Activated naive CD8-positive, alpha-beta T cell treated with anti-CD3 and anti-CD28 coated beads, Interleukin-2, amount 50 U/mL, for 16 hours (primary cell): ENCODE data around the gene SLC28A1.
"Not testable (repeated sequence)": the region's sequence is repeated elsewhere in the genome, so short reads cannot be mapped to it uniquely, and the experiment has no call there.

ENCODE experiments used
- DNase-seq: peaks from one replicate; pipeline ENCODE4 v3.0.0-alpha.2; 2020; ENCODE audit warnings: low read depth, low spot score

The SLC28A1 gene

GRCh38 chr15:84883916-84884781 lies at the start of gene SLC28A1:
SLC28A1 (plus strand) TSS chr15:84884662; CDS start chr15:84887761, 3,099 bp downstream.
- no peak for DNase-seq

- no peak for DNase-seq
Observed at GRCh38 chr15:84834969-84835368, 49.5 kb upstream of the SLC28A1 start.

DNA sequence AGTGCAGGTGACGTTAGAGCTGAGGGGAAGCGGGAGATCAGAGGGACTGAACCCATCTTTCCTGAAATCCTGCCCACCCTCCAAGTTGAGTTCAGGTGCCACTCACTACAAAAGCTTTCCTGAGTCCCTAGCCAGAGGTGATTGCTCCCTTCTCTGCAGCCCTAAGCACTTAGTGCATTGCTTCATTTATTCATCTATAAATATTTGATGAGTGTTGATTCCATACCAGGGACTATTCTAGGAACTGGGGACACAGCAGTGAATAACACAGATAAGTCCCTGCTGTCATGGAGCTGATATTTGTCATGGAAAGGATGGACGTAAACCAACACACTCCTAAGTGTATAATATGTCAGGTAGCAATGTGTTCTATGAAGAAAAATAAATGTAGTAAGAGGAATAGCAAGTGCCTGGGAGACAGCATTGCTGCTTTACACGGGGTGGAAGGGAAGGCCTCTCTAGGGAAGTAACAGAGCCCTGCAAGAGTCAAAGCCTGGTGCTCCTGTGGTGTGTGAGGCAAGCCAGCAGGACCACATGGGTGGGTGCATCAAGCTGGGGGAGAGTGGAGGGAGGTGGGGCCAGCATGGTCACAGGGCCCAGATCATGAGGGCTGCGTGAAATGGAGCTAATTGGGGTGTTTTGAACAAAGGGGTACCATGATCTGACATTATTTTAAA lies 48.7 kb upstream of the SLC28A1 start:
- no peak for DNase-seq

GRCh38 chr15:84836844-84837243 lies 47.6 kb upstream of the SLC28A1 start:
- no peak for DNase-seq

DNA sequence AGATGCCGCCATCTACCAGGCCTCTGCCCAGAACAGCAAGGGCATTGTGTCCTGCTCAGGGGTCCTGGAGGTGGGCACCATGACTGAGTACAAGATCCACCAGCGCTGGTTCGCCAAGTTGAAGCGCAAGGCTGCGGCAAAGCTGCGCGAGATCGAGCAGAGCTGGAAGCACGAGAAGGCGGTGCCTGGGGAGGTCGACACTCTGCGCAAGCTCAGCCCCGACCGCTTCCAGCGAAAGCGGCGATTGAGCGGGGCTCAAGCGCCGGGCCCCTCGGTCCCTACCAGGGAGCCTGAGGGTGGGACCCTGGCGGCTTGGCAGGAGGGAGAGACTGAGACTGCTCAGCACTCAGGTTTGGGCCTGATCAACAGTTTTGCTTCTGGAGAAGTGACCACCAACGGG lies 44.7 kb upstream of the SLC28A1 start:
- DNase-seq, result no peak

DNA sequence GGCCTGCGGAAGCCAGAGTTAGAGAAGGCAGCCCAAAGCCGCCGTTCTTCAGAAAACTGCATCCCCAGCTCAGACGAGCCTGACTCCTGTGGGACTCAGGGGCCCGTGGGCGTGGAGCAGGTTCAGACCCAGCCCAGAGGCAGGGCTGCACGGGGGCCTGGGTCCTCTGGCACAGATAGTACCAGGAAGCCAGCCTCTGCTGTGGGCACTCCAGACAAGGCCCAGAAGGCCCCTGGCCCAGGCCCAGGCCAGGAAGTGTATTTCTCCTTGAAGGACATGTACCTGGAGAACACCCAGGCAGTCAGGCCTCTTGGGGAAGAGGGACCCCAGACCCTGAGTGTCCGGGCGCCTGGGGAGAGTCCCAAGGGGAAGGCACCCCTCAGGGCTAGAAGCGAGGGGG lies 44.2 kb upstream of the SLC28A1 start:
- DNase-seq, result no peak

DNA sequence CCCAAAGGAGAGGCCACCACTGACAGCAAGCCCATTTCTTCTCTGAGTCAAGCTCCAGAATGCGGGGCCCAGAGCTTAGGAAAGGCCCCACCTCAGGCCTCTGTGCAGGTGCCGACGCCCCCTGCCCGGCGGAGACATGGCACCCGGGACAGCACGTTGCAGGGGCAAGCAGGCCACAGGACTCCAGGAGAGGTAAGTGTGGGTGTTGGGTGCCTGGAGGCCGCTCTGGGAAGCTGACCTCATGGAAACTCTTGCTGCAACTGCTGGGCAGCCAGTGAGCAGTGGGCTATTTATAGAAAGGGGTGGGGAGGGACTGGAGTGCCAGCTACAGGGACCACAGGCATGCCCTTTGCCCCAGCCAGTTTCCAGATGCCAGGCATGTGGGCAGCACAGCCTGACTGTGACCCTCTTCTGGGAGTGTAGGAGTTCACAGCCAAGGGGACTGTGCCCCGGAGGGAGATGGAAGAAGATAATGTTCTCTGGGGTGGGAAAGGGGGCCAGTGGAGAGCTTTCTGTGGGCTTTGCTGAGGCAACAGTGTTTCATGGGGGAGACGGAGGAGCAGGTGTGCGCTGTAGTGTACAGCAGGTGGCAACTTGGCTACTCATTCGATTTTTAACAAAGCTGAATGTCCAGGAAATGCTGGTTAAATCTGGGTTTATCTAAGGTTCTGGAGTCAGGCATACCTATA lies 43.6 kb upstream of the SLC28A1 start:
- no peak for DNase-seq

DNA sequence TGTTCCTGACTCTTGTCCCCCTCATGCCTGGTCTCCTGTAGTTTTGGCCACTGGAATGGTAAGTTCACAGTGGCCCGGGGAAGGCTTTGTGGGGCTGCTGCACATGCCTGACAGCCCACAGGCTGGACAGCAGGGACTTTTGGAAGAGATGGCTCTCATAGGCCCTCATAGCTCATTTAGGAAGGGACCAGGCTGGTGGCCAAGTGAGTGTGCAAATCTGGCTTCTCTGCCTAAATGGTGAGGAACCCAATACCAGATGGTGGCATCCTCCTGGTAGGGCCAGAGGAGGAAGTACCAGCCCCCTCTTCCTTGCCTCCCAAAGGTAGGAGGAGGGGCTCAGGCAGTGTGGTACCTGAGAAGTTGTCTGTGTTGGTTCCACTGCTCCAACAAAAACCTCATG lies 41.7 kb upstream of the SLC28A1 start:
- DNase-seq, result no peak

DNA sequence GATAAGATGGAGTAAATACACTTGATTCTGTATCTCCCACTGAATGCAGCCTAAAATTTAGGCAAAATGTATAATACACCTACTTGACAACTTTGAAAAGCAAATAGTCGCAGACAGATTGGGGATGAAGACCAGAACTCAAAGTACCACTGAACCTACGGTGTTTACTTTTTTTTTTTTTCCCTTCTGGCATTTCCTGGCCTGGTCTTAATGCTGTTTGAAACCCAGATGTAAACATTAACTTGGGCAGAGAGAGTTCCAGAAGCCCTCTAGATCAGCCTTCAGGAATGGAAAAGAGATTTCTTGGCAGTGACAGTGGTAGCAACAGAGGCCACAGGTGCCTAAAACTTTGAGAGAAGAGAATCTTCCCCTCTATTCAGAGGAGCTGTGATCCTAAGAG lies 39.5 kb upstream of the SLC28A1 start:
- no peak for DNase-seq

GRCh38 chr15:84845631-84846030 lies 38.8 kb upstream of the SLC28A1 start:
- not testable (repeated sequence) for DNase-seq

- no peak for DNase-seq
Observed at GRCh38 chr15:84846269-84846668, 38.2 kb upstream of the SLC28A1 start.

DNA sequence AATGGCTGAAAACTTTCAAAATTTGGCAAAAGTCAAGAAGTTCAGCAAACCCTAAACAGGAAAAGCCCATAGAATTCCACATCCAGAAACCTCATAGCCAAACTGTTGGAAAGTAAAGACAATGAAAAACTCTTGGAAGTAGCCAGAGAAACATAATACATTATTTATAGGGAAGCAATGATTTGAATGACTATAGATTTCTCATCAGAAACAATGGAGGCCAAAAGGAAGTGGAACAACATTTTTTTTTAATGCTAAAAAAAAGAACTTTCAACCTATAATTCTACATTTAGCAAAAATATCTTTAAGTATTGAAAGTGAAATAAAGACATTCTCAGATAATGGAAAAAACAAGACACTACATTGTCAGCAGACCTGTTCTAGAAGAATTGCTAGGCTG lies 37.1 kb upstream of the SLC28A1 start:
- DNase-seq, result no peak

- no peak for DNase-seq
Observed at GRCh38 chr15:84852212-84852611, 32.2 kb upstream of the SLC28A1 start.

DNA sequence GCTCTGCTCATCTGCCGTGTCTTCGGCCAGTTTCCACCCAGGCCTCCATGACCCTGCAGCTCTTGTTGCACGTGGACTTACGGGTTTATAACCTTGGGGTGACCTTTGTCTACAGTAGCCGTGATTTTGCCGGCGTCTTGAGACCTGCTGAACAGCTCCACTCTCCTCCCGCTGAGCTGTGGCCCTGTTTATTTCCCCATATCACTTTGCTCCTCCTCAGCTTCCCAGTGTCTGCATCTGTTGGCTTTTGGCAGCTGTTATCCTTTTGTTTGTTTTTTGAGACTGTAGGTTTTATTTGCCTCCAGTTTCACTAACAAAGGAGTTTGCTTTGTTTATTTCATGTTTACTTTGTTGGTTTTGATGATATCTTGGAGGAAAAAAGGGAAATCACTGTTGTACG lies 29.3 kb upstream of the SLC28A1 start:
- no peak for DNase-seq

- DNase-seq, result no peak
Observed at GRCh38 chr15:84855765-84856164, 28.7 kb upstream of the SLC28A1 start.

DNA sequence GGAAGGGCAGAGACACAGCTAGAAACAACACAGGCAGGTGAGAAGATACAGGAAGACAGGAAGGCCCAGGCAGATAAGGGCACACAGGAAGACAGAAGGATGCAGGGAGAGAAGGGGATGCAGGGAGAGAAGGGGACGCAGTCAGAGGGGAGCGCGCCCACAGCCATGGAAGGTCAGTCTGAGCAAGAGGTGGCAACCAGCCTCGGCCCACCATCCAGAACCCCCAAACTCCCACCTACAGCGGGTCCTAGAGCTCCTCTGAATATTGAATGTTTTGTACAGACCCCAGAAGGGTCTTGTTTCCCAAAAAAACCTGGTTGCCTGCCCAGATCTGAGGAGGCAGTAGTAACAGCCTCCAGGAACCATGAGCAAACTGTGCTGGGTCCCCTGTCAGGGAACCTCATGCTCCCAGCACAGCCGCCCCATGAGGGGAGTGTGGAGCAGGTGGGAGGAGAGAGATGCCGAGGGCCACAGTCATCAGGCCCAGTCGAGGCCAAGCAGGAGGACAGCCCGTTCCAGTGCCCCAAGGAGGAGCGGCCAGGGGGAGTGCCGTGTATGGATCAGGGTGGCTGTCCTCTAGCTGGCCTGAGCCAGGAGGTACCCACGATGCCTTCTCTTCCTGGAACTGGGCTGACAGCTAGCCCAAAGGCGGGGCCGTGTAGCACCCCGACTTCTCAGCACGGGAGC lies 27.6 kb upstream of the SLC28A1 start:
- no peak for DNase-seq

- DNase-seq, result no peak
Observed at GRCh38 chr15:84857418-84858004, 27.0 kb upstream of the SLC28A1 start.

DNA sequence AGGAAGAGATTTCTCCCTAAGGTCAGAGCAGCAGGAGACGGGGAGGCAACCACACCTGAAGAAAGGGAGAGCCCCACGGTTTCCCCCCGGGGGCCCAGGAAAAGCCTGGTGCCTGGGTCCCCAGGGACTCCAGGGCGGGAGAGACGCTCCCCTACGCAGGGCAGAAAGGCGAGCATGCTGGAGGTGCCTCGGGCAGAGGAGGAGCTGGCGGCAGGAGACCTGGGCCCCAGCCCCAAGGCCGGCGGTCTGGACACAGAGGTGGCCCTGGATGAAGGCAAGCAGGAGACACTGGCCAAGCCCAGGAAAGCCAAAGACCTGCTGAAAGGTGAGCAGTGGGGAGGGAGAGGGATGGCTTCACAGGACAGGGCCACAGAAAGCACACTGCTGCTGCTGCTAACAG lies 26.2 kb upstream of the SLC28A1 start:
- no peak for DNase-seq

DNA sequence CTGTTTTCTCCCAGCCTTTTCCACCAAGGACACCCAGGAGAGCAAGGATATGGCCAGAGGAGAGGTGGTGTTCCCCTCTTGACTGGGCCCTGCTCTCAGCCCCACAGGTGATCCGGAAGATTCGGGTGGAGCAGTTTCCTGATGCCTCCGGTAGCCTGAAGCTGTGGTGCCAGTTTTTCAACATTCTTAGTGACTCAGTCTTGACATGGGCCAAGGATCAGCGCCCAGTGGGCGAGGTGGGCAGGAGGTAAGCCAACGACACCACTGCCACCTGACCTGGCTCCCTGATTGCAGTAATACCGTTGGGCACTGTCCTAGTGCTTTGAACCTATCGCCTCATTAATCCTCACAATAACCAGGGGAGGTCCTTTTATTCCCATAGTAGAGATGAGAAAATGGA lies 25.3 kb upstream of the SLC28A1 start:
- no peak for DNase-seq

- DNase-seq, result no peak
Observed at GRCh38 chr15:84859651-84860050, 24.8 kb upstream of the SLC28A1 start.

GRCh38 chr15:84861781-84862180 lies 22.7 kb upstream of the SLC28A1 start:
- DNase-seq, result no peak
